IMR-90 (cell line): Measurements from ENCODE around the gene BHLHE23.

Experiments
- NFE2L2 ChIP-seq: fragments of 150-350 bp; IDR thresholded peaks from 2 replicates; pipeline ENCODE4 v1.6.1; 2016; ENCODE audit warnings: low read depth, mild to moderate bottlenecking, low read length
- POLR2A ChIP-seq: IDR thresholded peaks from 2 replicates; pipeline ENCODE4 v1.6.1; 2012; ENCODE audit warnings: mild to moderate bottlenecking, low read depth, low read length
- RAD21 ChIP-seq: IDR thresholded peaks from 2 replicates; pipeline ENCODE4 v1.6.1; 2012; ENCODE audit warnings: low read length, improper control_type of control experiment
- TF ChIP-seq, protein P1 (sequence below): conservative IDR thresholded peaks from 2 replicates; pipeline ENCODE4 v1.5.1; 2012; ENCODE audit warnings: mild to moderate bottlenecking, low read depth, low read length, improper control_type of control experiment

DNA sequence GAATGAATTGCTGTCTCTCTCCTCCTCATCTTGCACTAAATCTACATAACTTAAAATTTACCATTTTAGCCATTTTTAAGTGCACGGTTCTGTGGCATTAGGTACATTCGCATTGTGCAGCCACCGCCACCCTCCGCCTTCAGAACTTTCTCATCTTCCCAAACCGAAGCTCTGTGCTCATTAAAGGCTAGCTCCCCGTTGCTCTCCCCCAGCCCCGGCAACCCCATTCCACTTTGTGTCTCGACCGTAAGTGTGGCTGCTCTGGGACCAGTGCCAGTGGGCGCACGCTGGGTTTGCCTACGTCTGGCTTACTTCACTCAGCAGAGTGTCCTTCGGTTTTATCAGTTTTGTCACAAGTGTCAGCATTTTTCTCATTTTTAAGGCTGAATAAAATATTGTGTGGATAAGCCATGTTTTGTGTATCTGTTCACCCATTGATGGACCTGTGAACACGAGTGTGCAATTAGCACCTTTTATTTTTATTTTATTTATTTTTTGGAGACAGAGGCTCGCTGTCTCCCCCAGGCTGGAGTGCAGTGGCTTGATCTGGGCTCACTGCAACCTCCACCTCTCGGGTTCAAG, 37.5 kb downstream of the BHLHE23 start:
- no peak for TF ChIP-seq POLR2A
- TF ChIP-seq, protein P1, sequence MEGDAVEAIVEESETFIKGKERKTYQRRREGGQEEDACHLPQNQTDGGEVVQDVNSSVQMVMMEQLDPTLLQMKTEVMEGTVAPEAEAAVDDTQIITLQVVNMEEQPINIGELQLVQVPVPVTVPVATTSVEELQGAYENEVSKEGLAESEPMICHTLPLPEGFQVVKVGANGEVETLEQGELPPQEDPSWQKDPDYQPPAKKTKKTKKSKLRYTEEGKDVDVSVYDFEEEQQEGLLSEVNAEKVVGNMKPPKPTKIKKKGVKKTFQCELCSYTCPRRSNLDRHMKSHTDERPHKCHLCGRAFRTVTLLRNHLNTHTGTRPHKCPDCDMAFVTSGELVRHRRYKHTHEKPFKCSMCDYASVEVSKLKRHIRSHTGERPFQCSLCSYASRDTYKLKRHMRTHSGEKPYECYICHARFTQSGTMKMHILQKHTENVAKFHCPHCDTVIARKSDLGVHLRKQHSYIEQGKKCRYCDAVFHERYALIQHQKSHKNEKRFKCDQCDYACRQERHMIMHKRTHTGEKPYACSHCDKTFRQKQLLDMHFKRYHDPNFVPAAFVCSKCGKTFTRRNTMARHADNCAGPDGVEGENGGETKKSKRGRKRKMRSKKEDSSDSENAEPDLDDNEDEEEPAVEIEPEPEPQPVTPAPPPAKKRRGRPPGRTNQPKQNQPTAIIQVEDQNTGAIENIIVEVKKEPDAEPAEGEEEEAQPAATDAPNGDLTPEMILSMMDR = no peak
- TF ChIP-seq NFE2L2 = no peak
- TF ChIP-seq RAD21 = no peak
